Measurements from ENCODE around the gene ZSCAN9. TPM values are rescaled to one million over a fixed set of nuclear protein-coding genes. Genes with fewer than 3 reads are reported as not detected.

Gene ZSCAN9
- total and polyA plus RNA-seq, 2 of the 13 experiments (the other 11 are each of a cell fraction or from before 2014, with no cell fraction given): 14.6 to 17.8 TPM

DNA sequence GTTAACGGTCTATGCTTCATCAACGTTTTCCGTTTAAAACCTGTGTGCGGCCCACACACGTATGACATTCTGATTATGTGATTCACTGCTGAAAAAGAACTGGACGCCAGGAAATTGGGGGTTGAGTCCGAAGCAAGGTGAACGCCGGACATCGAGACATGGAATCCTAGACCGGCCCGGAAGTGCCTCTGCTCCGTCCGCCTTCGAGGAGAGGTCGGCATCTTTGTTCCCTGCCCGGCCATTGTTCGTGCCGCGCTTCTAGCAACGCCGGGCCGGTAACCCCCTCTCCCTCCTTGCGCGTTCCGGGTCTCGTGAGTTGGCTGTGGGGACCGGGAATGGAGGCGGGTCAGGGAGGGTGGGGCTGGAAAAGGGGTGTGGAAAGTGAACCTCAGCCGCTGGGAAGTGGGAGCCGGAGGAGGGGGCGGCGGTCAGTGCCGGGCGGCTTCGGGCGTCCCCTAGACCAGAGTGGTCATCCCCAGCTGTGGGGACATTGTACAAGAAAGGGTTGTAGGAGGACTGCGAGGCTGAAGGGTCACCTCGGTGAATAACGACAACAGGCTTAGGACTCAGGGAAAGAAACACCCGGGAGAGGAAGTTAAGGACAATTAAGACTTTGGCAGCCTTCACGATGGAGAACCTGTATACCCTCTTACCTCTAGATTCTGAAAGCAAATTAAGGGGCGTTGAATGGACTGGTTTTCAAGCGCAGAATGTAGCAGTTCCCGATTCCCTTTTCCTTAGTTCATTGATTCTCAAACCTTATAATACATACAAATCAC is at the start of gene ZSCAN9 (continued):
- TF ChIP-seq, protein P1, sequence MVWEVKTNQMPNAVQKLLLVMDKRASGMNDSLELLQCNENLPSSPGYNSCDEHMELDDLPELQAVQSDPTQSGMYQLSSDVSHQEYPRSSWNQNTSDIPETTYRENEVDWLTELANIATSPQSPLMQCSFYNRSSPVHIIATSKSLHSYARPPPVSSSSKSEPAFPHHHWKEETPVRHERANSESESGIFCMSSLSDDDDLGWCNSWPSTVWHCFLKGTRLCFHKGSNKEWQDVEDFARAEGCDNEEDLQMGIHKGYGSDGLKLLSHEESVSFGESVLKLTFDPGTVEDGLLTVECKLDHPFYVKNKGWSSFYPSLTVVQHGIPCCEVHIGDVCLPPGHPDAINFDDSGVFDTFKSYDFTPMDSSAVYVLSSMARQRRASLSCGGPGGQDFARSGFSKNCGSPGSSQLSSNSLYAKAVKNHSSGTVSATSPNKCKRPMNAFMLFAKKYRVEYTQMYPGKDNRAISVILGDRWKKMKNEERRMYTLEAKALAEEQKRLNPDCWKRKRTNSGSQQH (CRISPR knock-in tag; IDR thresholded peaks at IDR 0.05; ENCODE audit: low read depth): peak; percentile 91; the same call in 1 of the 2 replicates
- TF ChIP-seq ZNF674 (CRISPR knock-in tag; IDR thresholded peaks at IDR 0.05; ENCODE audit: low read depth) (no peak), RCOR2 (CRISPR knock-in tag; IDR thresholded peaks at IDR 0.05) (no peak; the same call in 1 of the 2 replicates), ERF (CRISPR knock-in tag; IDR thresholded peaks at IDR 0.05) (peak; percentile 76), MBNL3 (CRISPR knock-in tag; conservative IDR thresholded peaks at IDR 0.05) (no peak), ARNTL (CRISPR knock-in tag; IDR thresholded peaks at IDR 0.05) (peak; percentile 83), KDM5B (CRISPR knock-in tag; IDR thresholded peaks at IDR 0.05; ENCODE audit: borderline replicate concordance) (peak; percentile 95; the same call in 1 of the 2 replicates), SATB2 (CRISPR knock-in tag; IDR thresholded peaks at IDR 0.05) (no peak), SMARCC2 (IDR thresholded peaks at IDR 0.05) (no peak), SP140L (CRISPR knock-in tag; IDR thresholded peaks at IDR 0.05; ENCODE audit: borderline replicate concordance) (no peak; the same call in 1 of the 2 replicates), ZNF547 (CRISPR knock-in tag; IDR thresholded peaks at IDR 0.05) (peak; percentile 77), RBM22 (optimal IDR thresholded peaks at IDR 0.05; ENCODE audit: low read length) (no peak), ASH2L (IDR thresholded peaks at IDR 0.05; ENCODE audit: insufficient read length, low read depth, low read length) (peak; percentile 95), MIER2 (CRISPR knock-in tag; IDR thresholded peaks at IDR 0.05) (peak; percentile 66; the same call in 1 of the 2 replicates), TIGD3 (CRISPR knock-in tag; IDR thresholded peaks at IDR 0.05; ENCODE audit: borderline replicate concordance) (no peak), MED1 (CRISPR knock-in tag; IDR thresholded peaks at IDR 0.05) (peak; percentile 73), KDM2A (CRISPR knock-in tag; IDR thresholded peaks at IDR 0.05; ENCODE audit: borderline replicate concordance, low read depth) (peak; percentile 97), TCF12 (IDR thresholded peaks at IDR 0.05) (no peak), TCF12 (CRISPR knock-in tag; IDR thresholded peaks at IDR 0.05) (peak; percentile 90; the same call in 1 of the 2 replicates), SIN3B (IDR thresholded peaks at IDR 0.05; ENCODE audit: low read length) (peak; percentile 87), GATAD1 (CRISPR knock-in tag; IDR thresholded peaks at IDR 0.05) (peak; percentile 97), TRIM24 (CRISPR knock-in tag; IDR thresholded peaks at IDR 0.05) (no peak), HDAC1 (CRISPR knock-in tag; IDR thresholded peaks at IDR 0.05) (peak; percentile 94), ELK4 (CRISPR knock-in tag; IDR thresholded peaks at IDR 0.05; ENCODE audit: borderline replicate concordance) (no peak), ZBTB43 (CRISPR knock-in tag; conservative IDR thresholded peaks at IDR 0.05) (no peak)
- TF ChIP-seq, protein P2, sequence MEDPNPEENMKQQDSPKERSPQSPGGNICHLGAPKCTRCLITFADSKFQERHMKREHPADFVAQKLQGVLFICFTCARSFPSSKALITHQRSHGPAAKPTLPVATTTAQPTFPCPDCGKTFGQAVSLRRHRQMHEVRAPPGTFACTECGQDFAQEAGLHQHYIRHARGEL (CRISPR knock-in tag; IDR thresholded peaks at IDR 0.05): no peak
